Kasumi-1 (cell line): ENCODE data around the gene OR8D1.

Source experiments
- DNase-seq, 2 experiments: peaks; one replicate each; lab custom pipeline; 2025; lab: John Stamatoyannopoulos, UW

The OR8D1 gene

DNA sequence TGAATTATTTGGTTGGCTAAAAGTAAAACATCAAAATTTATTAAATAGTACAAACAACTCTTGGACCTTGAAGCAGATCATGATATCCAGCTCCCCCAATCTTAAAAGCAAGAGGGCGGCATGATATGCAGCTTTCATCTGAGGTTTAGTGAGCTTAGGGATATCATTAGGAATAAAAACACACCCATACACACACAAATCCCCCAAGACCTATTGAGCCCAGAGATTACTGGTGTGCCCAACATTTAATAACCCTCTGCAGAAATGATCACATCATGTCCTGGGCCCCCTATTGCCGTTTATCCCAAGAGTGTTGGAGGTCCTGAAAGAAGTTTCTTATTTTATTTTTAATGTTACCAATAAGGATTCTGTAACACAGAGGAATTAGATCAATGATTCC lies at the start of gene OR8D1:
Gene OR8D1, minus strand, starts transcription at position 101 of the 400 bp plus-strand sequence. CDS start 3,183 bp downstream, outside the sequence.
- no peak for DNase-seq

DNA sequence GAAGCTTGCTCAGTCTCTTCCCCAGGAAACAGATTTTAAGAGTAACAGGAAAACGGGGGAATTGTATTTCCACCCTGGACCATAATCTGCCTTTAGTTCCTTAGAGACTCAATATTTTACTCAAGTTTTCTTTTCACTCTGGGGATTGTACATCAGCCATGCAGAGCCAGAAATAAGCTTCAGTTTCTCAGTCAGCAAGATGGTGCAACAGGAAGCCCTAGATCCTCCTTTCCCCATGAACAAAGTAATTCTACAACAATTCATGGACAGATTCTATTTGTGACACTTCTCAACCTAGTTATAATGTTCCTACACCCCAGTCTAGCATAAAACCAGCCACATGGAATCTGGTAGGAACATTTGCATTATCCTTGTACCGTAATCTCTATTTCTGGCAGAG lies 45.8 kb upstream of the OR8D1 start:
- no peak for DNase-seq

- no peak for DNase-seq
Observed at GRCh38 chr11:124346311-124346955, 32.7 kb upstream of the OR8D1 start.

- DNase-seq, result no peak
Observed at GRCh38 chr11:124344346-124344745, 30.6 kb upstream of the OR8D1 start.

- DNase-seq, result no peak
Observed at GRCh38 chr11:124340142-124340447, 26.3 kb upstream of the OR8D1 start.

DNA sequence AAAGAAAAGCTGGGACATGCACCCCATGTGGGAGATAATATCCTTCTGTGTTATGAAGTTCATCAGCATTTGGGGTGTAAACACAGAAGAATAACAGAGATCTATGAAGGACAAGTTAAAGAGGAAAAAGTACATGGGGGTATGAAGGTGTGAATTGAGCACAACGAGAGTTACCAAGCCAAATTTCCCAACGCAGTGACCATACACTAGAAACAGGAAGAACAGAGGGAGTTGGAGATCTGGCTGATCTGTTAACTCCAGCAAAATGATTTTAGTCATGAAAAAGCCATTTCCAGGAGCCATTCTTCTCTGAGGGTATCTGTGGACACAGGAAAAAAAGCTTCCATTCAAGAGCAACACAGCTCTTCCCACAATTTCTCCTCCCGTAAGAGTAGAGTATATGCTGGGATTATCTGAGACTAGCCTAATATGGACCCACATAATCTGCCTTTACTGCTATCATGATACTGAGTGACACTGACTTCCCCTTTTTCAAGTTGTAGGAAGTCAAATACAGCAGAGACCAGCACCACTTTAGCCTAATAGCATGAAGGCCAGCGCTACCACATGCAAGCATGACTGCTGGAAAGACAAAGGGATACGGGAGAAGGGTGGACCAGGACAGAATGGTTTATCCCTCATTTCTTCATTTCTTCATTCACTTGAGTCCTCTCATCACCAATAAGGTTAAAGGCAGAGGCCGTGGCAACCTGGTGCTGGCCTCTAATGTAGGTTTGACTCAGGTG lies 25.8 kb upstream of the OR8D1 start:
- no peak for DNase-seq

DNA sequence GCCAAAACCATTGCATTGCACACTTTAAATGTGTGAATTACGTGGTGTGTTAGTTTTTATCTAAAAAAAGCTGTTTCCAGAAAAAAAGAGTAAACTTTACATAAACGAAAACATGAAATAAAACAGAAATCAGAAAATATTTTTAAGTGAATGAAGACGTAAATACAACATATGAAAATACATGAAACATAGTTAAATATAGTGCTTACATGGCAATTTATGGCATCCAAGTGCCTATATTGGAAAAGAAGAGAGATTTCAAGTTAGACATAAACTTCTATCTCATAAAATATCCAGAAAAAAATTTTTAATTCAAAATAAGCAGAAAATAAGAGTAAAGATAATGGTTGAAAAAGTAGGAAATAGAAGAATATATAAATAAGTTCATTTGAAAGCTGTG lies 18.1 kb upstream of the OR8D1 start:
- no peak for DNase-seq

DNA sequence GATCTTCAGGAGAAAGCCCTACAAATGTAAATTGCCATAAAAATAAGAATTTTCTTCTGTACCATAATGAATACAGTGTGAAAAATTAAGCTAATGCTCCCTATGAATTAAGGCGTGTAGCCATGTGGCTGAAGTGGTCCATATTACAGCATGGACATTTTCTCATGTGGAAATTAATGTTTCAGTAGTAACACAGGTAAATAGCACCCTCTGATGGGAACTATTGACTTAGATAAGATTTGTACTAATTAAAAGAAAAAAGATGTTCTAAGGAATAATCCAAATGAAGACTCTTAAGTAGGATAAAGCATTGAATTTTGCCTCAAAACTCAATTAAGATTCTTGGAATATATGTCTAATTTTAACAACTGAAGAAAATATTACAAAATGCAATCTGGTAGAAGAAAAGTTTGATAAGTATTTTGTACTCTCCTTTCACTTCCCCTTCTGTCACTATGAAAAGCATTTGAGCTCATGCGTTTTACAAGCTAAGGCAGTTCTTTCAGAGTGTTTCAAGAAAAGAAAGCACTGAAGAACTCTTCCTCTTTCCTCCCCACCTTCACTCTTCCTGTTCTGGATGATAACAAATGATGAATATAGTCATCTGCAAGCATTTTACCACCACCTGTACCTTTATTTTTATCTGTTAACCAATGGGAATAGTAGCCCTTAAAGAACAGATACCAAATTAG lies 16.2 kb upstream of the OR8D1 start:
- no peak for DNase-seq

GRCh38 chr11:124327775-124328174 lies 14.0 kb upstream of the OR8D1 start:
- no peak for DNase-seq

GRCh38 chr11:124322356-124322755 lies 8.6 kb upstream of the OR8D1 start:
- no peak for DNase-seq

DNA sequence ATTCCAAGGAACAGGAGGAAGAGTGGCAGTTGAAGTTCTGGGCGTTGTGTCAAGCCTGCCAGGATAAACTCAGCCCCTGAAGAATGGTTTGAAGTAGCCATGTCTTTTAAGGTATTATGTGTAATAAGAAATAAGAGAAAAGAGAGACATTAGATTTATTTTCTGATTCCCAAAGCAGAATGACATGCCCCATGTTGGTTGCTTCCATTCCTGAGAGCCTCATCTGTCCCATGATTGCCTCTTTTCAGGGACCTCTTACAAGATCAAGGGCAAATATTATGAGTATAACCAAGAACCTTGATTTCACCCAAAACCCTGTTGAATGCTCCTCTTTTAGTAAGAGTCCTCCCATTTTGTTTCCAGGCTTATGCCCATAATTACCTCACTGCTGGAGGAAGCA lies 6.3 kb upstream of the OR8D1 start, which contains the start of gene OR8D2:
Gene OR8D2, minus strand, starts transcription at position 101 of the 400 bp plus-strand sequence. Its CDS starts 0 bp downstream, at position 101.
- DNase-seq, result no peak

DNA sequence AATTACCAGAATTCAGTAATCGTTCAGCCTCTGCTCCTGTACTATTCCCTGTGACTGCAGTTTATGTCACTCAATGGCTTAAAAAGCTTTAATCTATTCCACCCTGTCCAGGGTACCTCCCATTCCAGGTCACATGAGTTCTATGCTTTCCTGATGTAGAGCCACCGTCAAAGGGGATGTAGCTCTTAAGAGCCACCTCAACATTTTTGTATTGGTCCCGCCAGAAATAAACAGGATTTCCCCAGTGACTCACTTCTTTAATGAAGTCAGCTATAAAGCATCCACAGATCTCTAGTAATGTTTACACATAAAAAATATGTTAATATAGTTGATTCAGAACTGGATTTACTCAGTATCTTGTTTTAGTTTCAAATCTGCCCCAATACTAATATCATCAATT lies 1.3 kb upstream of the OR8D1 start:
- DNase-seq, result no peak

DNA sequence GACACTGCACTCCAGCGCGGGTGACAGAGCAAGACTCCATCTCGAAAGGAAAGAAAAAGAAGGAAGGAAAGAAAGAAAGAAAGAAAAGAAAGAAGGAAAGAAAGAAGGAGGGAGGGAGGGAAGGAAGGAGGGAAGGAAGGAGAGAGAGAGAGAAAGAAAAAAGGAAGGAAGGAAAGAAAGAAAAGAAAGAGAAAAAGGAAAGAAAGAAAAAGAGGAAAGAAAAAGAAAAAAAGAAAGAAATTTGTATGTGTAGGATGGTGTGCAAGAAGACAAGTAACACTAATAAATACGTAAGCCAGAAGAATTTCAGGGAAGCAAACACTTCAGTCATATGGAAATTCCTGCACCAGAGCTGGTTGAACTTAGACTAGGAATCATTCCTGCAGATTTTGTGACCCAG lies 618 bp downstream of the OR8D1 start:
- no peak for DNase-seq

GRCh38 chr11:124311670-124312069 lies 2.1 kb downstream of the OR8D1 start:
- no peak for DNase-seq

GRCh38 chr11:124311269-124311668 lies 2.5 kb downstream of the OR8D1 start:
- no peak for DNase-seq

- no peak for DNase-seq
Observed at GRCh38 chr11:124310721-124311120, 3.0 kb downstream of the OR8D1 start.

GRCh38 chr11:124307093-124307492 lies 6.7 kb downstream of the OR8D1 start:
- no peak for DNase-seq

- DNase-seq, result no peak
Observed at GRCh38 chr11:124302347-124303125, 11.2 kb downstream of the OR8D1 start.

GRCh38 chr11:124301548-124301947 lies 12.2 kb downstream of the OR8D1 start:
- DNase-seq, result no peak

- no peak for DNase-seq
Observed at GRCh38 chr11:124297921-124298320, 15.8 kb downstream of the OR8D1 start.

DNA sequence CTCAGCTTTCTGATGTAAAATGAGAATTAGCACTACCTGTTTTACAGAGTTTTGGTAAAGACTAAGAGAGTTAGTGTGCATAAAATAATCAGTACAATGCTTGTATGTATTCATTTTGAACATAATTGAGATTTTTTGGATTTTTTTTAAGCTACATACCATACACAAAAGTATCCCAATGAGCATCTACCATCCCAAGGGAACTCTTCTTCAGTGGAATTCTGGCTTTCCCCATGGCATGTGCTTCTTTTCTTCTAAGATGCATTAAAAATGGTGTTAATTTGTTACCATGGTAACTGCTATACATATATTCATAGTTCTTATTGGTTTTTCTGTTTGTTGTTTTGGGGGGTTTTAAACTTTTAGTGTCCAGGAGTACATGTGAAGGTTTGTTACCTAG lies 17.7 kb downstream of the OR8D1 start:
- no peak for DNase-seq

DNA sequence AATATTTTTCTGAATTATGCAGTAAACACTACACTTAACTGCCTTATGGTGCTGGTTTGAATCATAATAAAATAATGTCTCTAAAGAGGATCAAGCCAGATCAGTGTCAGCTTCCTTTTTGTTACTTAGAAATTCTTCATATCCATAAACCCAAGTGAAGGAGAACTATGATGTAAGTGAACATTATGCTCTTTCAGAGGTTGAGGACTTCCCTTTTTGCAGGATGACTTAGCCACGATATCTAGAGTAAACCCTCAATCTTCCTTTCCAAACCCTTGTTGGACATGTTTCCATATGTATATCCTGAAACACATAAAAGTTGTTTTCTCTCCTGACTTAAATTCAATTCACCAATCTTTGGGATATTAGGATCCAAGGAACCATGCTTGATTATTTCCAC lies 19.1 kb downstream of the OR8D1 start:
- no peak for DNase-seq
